ENCODE results near the gene BBS10. TPM values are rescaled to one million over a fixed set of nuclear protein-coding genes. Genes with fewer than 3 reads are reported as not detected.

The BBS10 gene
- total and polyA plus RNA-seq, 2 of the 8 experiments (the other 6 are each of a cell fraction or from before 2014, with no cell fraction given), result 4.4 to 9.2 TPM

DNA sequence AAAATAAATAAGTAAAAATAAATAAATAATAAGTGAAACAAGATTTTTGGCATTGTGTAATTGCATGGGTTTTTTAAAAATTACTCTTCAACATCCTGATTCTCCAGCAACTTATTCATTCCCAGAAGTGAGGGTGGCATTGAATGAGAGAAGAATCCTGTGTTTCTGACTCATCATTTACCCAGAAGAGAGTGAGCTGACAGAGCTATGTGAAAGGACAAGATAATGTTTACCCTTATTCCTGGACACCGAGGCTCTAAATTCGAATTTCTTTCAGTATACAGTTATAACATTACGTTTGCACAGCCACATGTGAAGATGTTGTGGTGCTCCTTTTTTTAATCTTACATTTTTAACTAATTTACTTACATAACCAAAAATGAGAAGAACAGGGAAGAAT lies 36.4 kb downstream of the BBS10 start (continued):
- no peak for TF ChIP-seq TCF12 (IDR thresholded peaks at IDR 0.05; ENCODE audit: low read depth, low read length)

DNA sequence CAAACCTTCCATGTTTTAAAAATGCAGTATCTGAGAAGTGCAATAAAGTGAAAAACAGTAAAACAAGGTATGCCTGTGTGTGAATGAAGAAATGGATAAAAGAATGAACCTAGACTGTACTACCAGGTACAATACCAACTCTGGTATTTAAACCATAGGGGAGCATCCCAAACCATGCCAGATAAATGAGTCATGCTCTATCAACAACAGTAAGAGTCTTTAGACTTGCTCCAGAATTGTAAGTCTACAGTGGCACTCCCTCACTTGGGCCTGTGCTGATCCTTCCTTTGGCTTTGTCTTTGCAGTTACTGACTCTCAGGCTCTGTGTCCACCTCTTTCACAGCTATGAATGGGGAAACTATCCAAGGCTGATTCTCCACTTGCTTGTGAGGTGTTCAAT lies 38.1 kb downstream of the BBS10 start:
- no peak overlapping the region for H3K27ac ChIP-seq (ENCODE audit: low read depth, low read length)
- H3K9me3 ChIP-seq (ENCODE audit: insufficient read depth in 2 of 2, low read depth in 1 of 2, low read length in 1 of 2), result no peaks in the 10 kb centered on the region
- no peak overlapping the region for H2BK15ac ChIP-seq (ENCODE audit: low read length)
- H3K4me2 ChIP-seq (ENCODE audit: insufficient read depth in 1 of 2, low read depth in 2 of 2, low read length in 2 of 2), result no peak overlapping the region
- DNase-seq (ENCODE audit: low read depth in 1 of 2, low spot score in 2 of 2) (no peak), FAIRE-seq (no peak)
- H3K18ac ChIP-seq (ENCODE audit: extremely low read depth, low read length), result no peak overlapping the region
- no peak overlapping the region for H2BK5ac ChIP-seq (ENCODE audit: low read depth, low read length)
- H4K8ac ChIP-seq (ENCODE audit: extremely low read depth, insufficient read depth, low read length), result no peak overlapping the region
- H2BK20ac ChIP-seq (ENCODE audit: low read length), result no peak overlapping the region
- H3K4ac ChIP-seq (replicated peaks; ENCODE audit: insufficient read length, low read depth, low read length), result no peak overlapping the region
- no peak overlapping the region for H2AK5ac ChIP-seq (ENCODE audit: low read depth, low read length)
- H2AFZ ChIP-seq (ENCODE audit: low read length), result no peak overlapping the region
- H4K5ac ChIP-seq (ENCODE audit: insufficient read length, low read depth, low read length), result no peak overlapping the region
- no peak overlapping the region for H2BK120ac ChIP-seq (replicated peaks; ENCODE audit: low read depth, low read length)
- H3K79me2 ChIP-seq (ENCODE audit: control insufficient read depth in 1 of 2, insufficient read depth in 2 of 2, low read length in 2 of 2), result no peaks in the 10 kb centered on the region
- no peaks in the 10 kb centered on the region for H4K20me1 ChIP-seq (replicated peaks in 1 of 2; ENCODE audit: control insufficient read depth in 1 of 2, insufficient read depth in 2 of 2, low read length in 2 of 2)
- H2BK12ac ChIP-seq (ENCODE audit: low read depth, low read length), result no peak overlapping the region
- no peak overlapping the region for H3K14ac ChIP-seq (ENCODE audit: insufficient read length)
- H3K23me2 ChIP-seq (ENCODE audit: low read depth, low read length), result no peaks in the 10 kb centered on the region; the same call in 1 of the 2 replicates
- H3K23ac ChIP-seq (ENCODE audit: insufficient read length), result no peak overlapping the region
- no peak overlapping the region for H3K9ac ChIP-seq (replicated peaks in 1 of 4; ENCODE audit: extremely low read depth in 1 of 4, low read depth in 3 of 4, low read length in 3 of 4)
- no peaks in the 10 kb centered on the region for H3K36me3 ChIP-seq (ENCODE audit: control insufficient read depth in 2 of 4, insufficient read depth in 4 of 4, low read length in 3 of 4)
- no peaks in the 10 kb centered on the region; a peak in 1 of 7 replicates for H3K27me3 ChIP-seq (replicated peaks in 1 of 4; ENCODE audit: control insufficient read depth in 3 of 4, extremely low read depth in 1 of 4, insufficient read depth in 3 of 4, low read length in 3 of 4)
- H3K56ac ChIP-seq (replicated peaks; ENCODE audit: insufficient read length, low read depth, low read length), result no peak overlapping the region
- H3K79me1 ChIP-seq (ENCODE audit: low read depth, low read length), result no peaks in the 10 kb centered on the region
- ChIA-PET CTCF (ENCODE audit: partially characterized antibody) (no interaction called here), POLR2A (ENCODE audit: partially characterized antibody) (interaction anchor here (0.6 kb wide), 1 partner anchor 19 kb away, joined by 3 read pairs; no protein-coding TSS in a partner anchor)
- peaks cover 0 to 2% (median 0%) of the 10 kb centered on the region in 4 experiments; a peak in 1 of 7 replicates for H3K4me1 ChIP-seq (replicated peaks in 1 of 4; ENCODE audit: control insufficient read depth in 3 of 4, insufficient read depth in 4 of 4, low read length in 3 of 4)
- H3K4me3 ChIP-seq (ENCODE audit: extremely low read depth in 1 of 4, insufficient read depth in 2 of 4, low read depth in 3 of 4, low read length in 4 of 4), result no peak overlapping the region
- H4K91ac ChIP-seq (replicated peaks; ENCODE audit: insufficient read length, low read length), result no peak overlapping the region
- TF ChIP-seq, protein P1, sequence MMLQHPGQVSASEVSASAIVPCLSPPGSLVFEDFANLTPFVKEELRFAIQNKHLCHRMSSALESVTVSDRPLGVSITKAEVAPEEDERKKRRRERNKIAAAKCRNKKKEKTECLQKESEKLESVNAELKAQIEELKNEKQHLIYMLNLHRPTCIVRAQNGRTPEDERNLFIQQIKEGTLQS (IDR thresholded peaks at IDR 0.05; ENCODE audit: insufficient read depth, low read depth, low read length), result no peak
- TF ChIP-seq, protein P2, sequence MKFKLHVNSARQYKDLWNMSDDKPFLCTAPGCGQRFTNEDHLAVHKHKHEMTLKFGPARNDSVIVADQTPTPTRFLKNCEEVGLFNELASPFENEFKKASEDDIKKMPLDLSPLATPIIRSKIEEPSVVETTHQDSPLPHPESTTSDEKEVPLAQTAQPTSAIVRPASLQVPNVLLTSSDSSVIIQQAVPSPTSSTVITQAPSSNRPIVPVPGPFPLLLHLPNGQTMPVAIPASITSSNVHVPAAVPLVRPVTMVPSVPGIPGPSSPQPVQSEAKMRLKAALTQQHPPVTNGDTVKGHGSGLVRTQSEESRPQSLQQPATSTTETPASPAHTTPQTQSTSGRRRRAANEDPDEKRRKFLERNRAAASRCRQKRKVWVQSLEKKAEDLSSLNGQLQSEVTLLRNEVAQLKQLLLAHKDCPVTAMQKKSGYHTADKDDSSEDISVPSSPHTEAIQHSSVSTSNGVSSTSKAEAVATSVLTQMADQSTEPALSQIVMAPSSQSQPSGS (IDR thresholded peaks at IDR 0.05; ENCODE audit: low read length), result no peak
- TF ChIP-seq POU5F1 (IDR thresholded peaks at IDR 0.05; ENCODE audit: low read depth, low read length) (no peak), MAFK (IDR thresholded peaks at IDR 0.05; ENCODE audit: low read depth, low read length) (no peak), BRCA1 (IDR thresholded peaks at IDR 0.05; ENCODE audit: low read depth, low read length) (no peak), CEBPB (IDR thresholded peaks at IDR 0.05; ENCODE audit: low read depth, low read length) (no peak), TAF7 (optimal IDR thresholded peaks at IDR 0.05; ENCODE audit: borderline replicate concordance, low read depth, low read length) (no peak), RXRA (IDR thresholded peaks at IDR 0.05; ENCODE audit: insufficient read depth, low read depth, low read length) (no peak), SP4 (IDR thresholded peaks at IDR 0.05; ENCODE audit: low read length) (no peak), EZH2 (IDR thresholded peaks at IDR 0.05; ENCODE audit: low read depth, low read length, severe bottlenecking) (no peak)

Measured in H1 (cell line).